Measurements from ENCODE around the gene CDKN1B.

The CDKN1B gene

DNA sequence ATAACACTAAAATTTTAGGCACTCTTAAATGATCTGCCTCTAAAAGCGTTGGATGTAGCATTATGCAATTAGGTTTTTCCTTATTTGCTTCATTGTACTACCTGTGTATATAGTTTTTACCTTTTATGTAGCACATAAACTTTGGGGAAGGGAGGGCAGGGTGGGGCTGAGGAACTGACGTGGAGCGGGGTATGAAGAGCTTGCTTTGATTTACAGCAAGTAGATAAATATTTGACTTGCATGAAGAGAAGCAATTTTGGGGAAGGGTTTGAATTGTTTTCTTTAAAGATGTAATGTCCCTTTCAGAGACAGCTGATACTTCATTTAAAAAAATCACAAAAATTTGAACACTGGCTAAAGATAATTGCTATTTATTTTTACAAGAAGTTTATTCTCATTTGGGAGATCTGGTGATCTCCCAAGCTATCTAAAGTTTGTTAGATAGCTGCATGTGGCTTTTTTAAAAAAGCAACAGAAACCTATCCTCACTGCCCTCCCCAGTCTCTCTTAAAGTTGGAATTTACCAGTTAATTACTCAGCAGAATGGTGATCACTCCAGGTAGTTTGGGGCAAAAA, 4.1 kb downstream of the CDKN1B start:
- Histone ChIP-seq H3K36me3 (peaks cover 26 to 44% (median 36%) of the 10 kb centered on the region in 11 experiments; a peak in 20 of 22 replicates), H3K27me3 (no peaks in the 10 kb centered on the region), H3K9ac (peak overlapping the region; percentile 92 to 99 (median 97); a peak in 21 of 22 replicates), H3K4me3 (peak overlapping the region; percentile 76 to 99 (median 90)), H3K4me1 (peaks cover 19 to 36% (median 24%) of the 10 kb centered on the region in 10 experiments), H4K20me1 (peaks cover 9 to 48% (median 23%) of the 10 kb centered on the region in 11 experiments; a peak in 14 of 22 replicates), H3K4me2 (peak overlapping the region; percentile 88 to 100 (median 97)), H3K9me3 (replicated peaks in 1 of 11) (no peaks in the 10 kb centered on the region), H3K27ac (peak overlapping the region; percentile 91 to 100 (median 99); a peak in 20 of 22 replicates)
- TF ChIP-seq Cebpa-rat (IDR thresholded peaks at IDR 0.05), result no peak

DNA sequence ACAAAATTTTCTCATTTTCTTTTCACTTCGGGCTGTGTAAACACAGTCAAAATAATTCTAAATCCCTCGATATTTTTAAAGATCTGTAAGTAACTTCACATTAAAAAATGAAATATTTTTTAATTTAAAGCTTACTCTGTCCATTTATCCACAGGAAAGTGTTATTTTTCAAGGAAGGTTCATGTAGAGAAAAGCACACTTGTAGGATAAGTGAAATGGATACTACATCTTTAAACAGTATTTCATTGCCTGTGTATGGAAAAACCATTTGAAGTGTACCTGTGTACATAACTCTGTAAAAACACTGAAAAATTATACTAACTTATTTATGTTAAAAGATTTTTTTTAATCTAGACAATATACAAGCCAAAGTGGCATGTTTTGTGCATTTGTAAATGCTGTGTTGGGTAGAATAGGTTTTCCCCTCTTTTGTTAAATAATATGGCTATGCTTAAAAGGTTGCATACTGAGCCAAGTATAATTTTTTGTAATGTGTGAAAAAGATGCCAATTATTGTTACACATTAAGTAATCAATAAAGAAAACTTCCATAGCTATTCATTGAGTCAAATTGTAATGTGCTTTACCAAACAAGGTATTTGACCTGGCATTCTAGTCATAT, 4.8 kb downstream of the CDKN1B start:
- Histone ChIP-seq H3K27me3 (no peaks in the 10 kb centered on the region), H3K4me3 (peak overlapping the region; percentile 76 to 99 (median 90)), H4K20me1 (peaks cover 9 to 48% (median 23%) of the 10 kb centered on the region in 11 experiments; a peak in 14 of 22 replicates), H3K9me3 (replicated peaks in 1 of 11) (no peaks in the 10 kb centered on the region), H3K36me3 (peaks cover 26 to 44% (median 36%) of the 10 kb centered on the region in 11 experiments; a peak in 20 of 22 replicates), H3K4me1 (peaks cover 21 to 39% (median 25%) of the 10 kb centered on the region in 10 experiments), H3K4me2 (peak overlapping the region; percentile 88 to 100 (median 97)), H3K9ac (peak overlapping the region; percentile 92 to 99 (median 97)), H3K27ac (peak overlapping the region; percentile 95 to 100 (median 99); a peak in 20 of 22 replicates)
- TF ChIP-seq Cebpa-rat (IDR thresholded peaks at IDR 0.05), result no peak

DNA sequence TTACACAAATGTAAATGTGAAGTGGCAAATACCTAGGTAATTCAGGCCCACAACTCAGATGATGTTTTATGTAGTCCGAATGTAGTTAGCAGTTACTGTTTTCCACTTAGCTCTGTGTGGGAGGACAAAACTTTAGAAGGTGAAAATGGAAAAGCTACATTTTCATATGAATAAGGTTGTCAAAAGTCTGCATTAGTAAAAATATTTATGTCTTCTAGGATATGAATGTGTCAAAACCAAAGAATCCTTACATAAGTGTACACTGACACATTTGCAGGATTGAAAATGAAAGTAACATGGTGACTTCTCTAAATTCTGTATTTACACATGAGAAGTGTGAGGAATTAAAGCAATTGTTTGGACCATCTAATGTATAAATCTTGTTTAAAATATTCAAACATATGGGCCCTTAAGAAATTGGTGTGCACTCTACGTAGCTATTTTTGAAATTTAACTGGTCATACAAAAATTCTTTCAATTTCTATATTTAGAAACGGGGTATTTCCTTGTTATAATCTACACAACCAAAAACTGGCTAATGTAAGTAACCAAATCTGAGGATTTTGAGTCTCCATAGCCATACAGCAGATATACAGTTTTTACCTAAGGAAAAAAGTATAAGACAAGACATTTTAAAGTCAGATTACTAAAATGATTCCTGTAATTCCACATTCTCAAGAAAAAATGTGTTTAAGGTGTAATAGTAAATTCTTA, 5.4 kb downstream of the CDKN1B start:
- no peaks in the 10 kb centered on the region for H3K27me3 ChIP-seq
- peak overlapping the region; percentile 88 to 100 (median 97) for H3K4me2 ChIP-seq
- peaks cover 26 to 44% (median 36%) of the 10 kb centered on the region in 11 experiments; a peak in 20 of 22 replicates for H3K36me3 ChIP-seq
- H3K4me1 ChIP-seq, result peaks cover 26 to 45% (median 31%) of the 10 kb centered on the region in 10 experiments
- peaks cover 9 to 48% (median 21%) of the 10 kb centered on the region in 11 experiments; a peak in 14 of 22 replicates for H4K20me1 ChIP-seq
- no peaks in the 10 kb centered on the region for H3K9me3 ChIP-seq (replicated peaks in 1 of 11)
- TF ChIP-seq Cebpa-rat (IDR thresholded peaks at IDR 0.05), result no peak
- peak overlapping the region; percentile 92 to 99 (median 97) for H3K9ac ChIP-seq
- H3K27ac ChIP-seq, result peak overlapping the region; percentile 95 to 100 (median 99); a peak in 21 of 22 replicates
- peak overlapping the region; percentile 76 to 99 (median 90) for H3K4me3 ChIP-seq

DNA sequence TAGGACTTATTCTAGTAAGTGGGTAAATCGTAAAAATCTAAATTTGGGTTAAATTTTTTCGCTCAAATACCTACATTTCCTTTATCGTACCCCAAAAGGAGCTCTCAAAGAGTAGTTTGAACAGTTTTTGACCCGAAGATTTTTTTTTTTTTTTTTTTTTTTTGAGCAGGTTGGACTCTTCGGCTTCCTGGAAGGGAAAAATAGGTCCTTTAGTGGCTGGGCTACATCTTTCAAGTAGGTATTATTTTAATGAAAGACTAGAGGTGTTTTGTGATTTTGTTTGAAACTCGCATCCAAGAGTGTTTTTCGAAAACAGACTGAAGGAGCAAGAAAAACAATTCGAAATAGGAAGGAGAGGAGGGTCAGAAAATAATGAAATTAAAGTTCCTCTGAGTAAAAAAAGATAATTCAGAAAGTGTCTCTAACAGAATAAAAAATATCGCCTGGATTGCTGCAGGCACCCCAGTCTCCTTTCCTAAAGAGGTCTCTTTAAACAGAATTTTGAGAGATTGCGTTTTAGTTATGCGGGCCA, 6.0 kb downstream of the CDKN1B start:
- Histone ChIP-seq H3K9ac (peak overlapping the region; percentile 92 to 99 (median 97)), H3K27ac (peak overlapping the region; percentile 95 to 100 (median 99)), H4K20me1 (peaks cover 8 to 42% (median 14%) of the 10 kb centered on the region in 11 experiments; a peak in 14 of 22 replicates), H3K36me3 (peaks cover 26 to 50% (median 36%) of the 10 kb centered on the region in 11 experiments; a peak in 20 of 22 replicates), H3K4me1 (peaks cover 33 to 52% (median 37%) of the 10 kb centered on the region in 10 experiments), H3K9me3 (replicated peaks in 1 of 11) (no peaks in the 10 kb centered on the region), H3K4me3 (peak overlapping the region; percentile 76 to 99 (median 90)), H3K27me3 (no peaks in the 10 kb centered on the region), H3K4me2 (peak overlapping the region; percentile 88 to 100 (median 97))
- no peak for TF ChIP-seq Cebpa-rat (IDR thresholded peaks at IDR 0.05)

DNA sequence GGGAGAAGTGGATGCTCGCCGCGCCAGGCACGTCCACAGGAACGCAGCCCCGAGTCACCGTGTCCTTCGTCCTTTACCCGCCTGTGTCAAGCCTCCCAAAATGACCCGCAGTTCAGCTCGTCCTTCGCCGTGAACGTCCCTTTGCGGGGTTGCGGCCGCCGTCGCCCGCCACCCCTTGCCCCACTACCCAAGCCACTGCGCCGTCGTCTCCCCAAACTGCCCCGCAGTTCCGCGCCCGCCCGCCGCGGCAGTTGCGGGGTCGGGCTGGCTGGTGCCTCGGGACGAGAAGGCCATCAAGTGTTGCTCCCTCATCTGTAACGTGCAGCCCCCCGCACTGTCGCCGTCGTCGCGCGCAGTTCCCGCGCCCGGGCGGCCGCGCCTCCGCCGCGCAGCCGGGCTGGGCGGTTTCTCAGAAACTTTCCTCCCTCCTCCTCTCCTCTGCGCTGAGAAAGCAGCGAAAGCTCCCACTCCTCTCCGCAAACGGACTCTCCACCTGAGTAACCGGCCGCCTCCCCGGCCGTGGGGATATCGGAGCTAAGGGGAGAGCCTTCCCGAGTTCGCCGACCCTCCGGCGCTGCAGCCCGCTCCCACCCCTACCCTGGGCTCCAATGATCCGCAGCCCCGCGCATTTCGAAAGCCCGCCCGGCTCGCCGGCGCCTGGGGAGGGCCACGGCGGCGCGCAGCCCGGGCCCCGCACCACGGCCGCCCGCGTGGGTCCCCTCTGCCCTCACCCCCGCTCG, 6.7 kb downstream of the CDKN1B start:
- peak overlapping the region; percentile 95 to 100 (median 99) for H3K27ac ChIP-seq
- no peaks in the 10 kb centered on the region for H3K9me3 ChIP-seq (replicated peaks in 1 of 11)
- TF ChIP-seq Cebpa-rat (IDR thresholded peaks at IDR 0.05), result no peak
- H4K20me1 ChIP-seq, result peaks cover 2 to 35% (median 8%) of the 10 kb centered on the region in 11 experiments; a peak in 13 of 22 replicates
- H3K4me3 ChIP-seq, result peak overlapping the region; percentile 76 to 99 (median 90)
- H3K27me3 ChIP-seq, result no peaks in the 10 kb centered on the region
- H3K9ac ChIP-seq, result peak overlapping the region; percentile 92 to 99 (median 97)
- H3K4me1 ChIP-seq, result peaks cover 33 to 58% (median 43%) of the 10 kb centered on the region in 10 experiments
- peak overlapping the region; percentile 88 to 100 (median 97) for H3K4me2 ChIP-seq
- peaks cover 21 to 50% (median 32%) of the 10 kb centered on the region in 11 experiments; a peak in 20 of 22 replicates for H3K36me3 ChIP-seq

DNA sequence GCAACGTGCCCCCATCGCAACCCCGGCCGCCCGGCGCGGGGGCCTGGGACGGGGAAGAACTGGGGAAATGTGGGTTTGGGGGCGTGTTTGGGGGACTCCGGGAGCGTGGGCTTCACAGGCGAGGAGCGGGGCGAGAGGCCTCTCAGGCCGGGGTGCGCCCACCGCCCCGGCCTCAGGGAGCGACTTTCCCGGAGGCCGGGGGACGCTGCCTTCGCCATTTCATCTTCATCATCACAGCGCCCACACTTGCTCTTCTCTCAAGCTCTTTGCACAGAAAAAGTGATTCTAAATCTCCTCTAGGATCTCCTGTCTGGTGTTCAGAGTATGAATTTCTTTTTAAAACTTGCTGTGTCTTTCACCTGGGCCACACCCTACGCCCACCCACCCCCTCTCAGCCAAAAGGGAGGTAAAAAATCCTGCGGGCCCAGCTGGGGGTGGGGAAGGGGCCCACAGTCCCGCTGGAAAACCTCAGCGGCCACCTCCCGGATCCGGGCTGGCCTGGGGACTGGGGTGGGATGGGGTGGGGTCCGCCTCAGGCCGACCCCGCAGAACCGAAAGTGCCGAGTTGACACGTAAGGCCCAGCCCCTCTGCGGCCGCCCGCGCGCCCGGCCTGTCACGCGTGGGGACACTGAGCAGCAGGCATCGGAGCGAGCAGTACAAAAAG, 7.4 kb downstream of the CDKN1B start:
- peak overlapping the region; percentile 92 to 99 (median 97) for H3K9ac ChIP-seq
- H3K4me2 ChIP-seq, result peak overlapping the region; percentile 88 to 100 (median 97)
- peak overlapping the region; percentile 95 to 100 (median 99) for H3K27ac ChIP-seq
- H3K4me3 ChIP-seq, result peak overlapping the region; percentile 76 to 99 (median 90)
- peaks cover 0 to 28% (median under 1%) of the 10 kb centered on the region in 11 experiments; a peak in 8 of 22 replicates for H4K20me1 ChIP-seq
- H3K9me3 ChIP-seq (replicated peaks in 1 of 11), result no peaks in the 10 kb centered on the region
- H3K27me3 ChIP-seq, result no peaks in the 10 kb centered on the region
- peaks cover 17 to 44% (median 27%) of the 10 kb centered on the region in 11 experiments; a peak in 20 of 22 replicates for H3K36me3 ChIP-seq
- no peak for TF ChIP-seq Cebpa-rat (IDR thresholded peaks at IDR 0.05)
- peaks cover 33 to 65% (median 50%) of the 10 kb centered on the region in 10 experiments for H3K4me1 ChIP-seq

DNA sequence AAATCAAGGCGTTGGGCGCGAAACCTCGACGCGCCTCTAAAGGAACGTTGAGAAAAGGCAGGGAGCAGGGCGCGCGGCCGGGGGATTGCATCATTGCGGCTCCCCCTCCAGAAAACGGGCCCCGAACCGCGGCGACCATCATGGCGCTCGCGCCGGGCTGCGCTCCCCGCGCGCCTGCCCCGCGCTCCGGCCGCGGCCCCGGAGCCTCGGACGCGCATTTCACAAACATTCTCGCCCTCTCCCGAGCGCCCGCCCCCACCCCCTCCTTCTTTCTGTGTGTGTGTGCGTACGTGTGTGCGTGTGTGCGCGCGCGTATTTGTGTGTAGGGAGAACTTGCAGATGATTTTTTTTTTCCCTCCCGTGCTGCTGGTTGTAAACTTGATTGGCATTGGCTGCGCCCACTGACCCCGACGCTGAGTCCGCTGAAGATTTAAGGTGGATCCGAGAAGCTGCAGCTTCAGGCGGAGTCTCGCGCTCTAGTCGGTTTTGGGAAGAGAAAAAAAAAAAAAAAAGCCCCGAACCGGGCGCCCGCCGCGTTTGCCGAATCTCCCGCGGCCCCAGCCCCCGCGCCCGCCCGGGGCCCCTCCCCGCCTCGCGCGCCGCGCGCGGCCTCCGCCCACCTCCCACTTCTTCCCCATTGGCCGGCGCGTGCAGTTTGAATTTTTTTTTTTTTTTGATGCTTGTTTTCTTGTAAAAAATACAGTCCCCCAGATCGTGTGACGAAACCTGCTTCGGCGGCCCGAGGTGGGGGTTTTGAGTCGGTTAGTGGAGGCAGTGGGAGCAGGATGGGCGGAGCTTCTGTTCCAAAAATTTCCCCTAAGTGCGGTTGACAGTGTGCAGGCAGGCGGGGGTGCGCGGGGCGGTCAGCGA, 8.2 kb downstream of the CDKN1B start:
- Histone ChIP-seq H4K20me1 (peaks cover 0 to 21% (median 0%) of the 10 kb centered on the region in 11 experiments; a peak in 6 of 22 replicates), H3K27me3 (no peaks in the 10 kb centered on the region), H3K4me1 (peaks cover 33 to 69% (median 57%) of the 10 kb centered on the region in 10 experiments), H3K27ac (peak overlapping the region; percentile 95 to 100 (median 99)), H3K36me3 (peaks cover 10 to 36% (median 21%) of the 10 kb centered on the region in 11 experiments; a peak in 18 of 22 replicates), H3K4me2 (peak overlapping the region; percentile 88 to 100 (median 97)), H3K9me3 (replicated peaks in 1 of 11) (no peaks in the 10 kb centered on the region), H3K4me3 (peak overlapping the region; percentile 76 to 99 (median 90)), H3K9ac (peak overlapping the region; percentile 92 to 99 (median 97))
- TF ChIP-seq Cebpa-rat (IDR thresholded peaks at IDR 0.05), result peak in 10 of 11 experiments; percentile 51 to 94 (median 86); a peak in 18 of 22 replicates

Data from BLaER1 treated with 17β-estradiol and CSF1 and Interleukin-3, amounts not matched to agents 10 nM and 100 nM (cell line).